GM12873 (cell line): Measurements from ENCODE around the gene CAMK2D.

ENCODE experiments used
- TF ChIP-seq, protein P1 (sequence below): IDR thresholded peaks from 2 replicates; pipeline ENCODE4 v1.5.1; 2012; ENCODE audit warnings: low read depth, mild to moderate bottlenecking, moderate library complexity, low read length, control low read depth; ENCODE audit not compliant: insufficient read depth; ENCODE audit errors: missing control alignments

Gene CAMK2D

GRCh38 chr4:113457886-113458285, 303.7 kb downstream of the CAMK2D start:
- TF ChIP-seq, protein P1, sequence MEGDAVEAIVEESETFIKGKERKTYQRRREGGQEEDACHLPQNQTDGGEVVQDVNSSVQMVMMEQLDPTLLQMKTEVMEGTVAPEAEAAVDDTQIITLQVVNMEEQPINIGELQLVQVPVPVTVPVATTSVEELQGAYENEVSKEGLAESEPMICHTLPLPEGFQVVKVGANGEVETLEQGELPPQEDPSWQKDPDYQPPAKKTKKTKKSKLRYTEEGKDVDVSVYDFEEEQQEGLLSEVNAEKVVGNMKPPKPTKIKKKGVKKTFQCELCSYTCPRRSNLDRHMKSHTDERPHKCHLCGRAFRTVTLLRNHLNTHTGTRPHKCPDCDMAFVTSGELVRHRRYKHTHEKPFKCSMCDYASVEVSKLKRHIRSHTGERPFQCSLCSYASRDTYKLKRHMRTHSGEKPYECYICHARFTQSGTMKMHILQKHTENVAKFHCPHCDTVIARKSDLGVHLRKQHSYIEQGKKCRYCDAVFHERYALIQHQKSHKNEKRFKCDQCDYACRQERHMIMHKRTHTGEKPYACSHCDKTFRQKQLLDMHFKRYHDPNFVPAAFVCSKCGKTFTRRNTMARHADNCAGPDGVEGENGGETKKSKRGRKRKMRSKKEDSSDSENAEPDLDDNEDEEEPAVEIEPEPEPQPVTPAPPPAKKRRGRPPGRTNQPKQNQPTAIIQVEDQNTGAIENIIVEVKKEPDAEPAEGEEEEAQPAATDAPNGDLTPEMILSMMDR = no peak

DNA sequence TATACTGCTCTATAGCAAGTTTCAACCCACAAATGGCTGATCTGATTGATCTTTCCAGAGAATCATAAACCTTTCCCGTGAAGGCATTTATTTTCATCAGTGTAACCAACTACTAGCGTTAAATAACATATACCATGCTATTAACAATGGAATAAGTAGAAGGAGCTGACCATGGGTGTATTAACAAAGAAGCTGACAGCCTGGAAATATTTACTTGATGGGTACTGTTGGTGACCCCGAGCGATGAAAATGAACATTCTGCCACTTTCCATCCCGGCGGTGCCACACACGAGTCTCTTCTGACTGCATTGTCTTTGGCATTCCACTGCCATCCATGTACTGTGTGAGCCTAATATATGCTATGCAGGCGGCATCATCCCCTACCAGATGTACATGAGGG, 304.4 kb downstream of the CAMK2D start:
- TF ChIP-seq, protein P1 = no peak

DNA sequence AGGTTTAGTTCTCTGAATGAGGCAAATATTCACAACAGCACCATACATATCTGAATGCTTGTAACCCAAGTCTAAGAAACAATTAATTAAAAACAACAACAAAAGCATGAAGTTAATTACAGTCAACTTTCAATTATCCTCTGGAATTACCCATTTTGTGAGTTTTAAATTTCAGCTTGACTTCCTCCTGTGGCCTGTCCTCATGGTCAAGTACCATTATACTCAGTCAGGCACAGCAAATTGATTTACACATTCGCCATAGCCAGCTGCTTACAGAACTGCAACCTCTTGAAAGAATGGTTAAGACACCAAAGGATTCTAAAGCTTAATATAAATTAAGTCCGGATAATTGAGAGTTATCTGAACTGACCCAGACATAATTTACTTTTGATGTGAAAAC, 306.5 kb downstream of the CAMK2D start:
- TF ChIP-seq, protein P1 = no peak

DNA sequence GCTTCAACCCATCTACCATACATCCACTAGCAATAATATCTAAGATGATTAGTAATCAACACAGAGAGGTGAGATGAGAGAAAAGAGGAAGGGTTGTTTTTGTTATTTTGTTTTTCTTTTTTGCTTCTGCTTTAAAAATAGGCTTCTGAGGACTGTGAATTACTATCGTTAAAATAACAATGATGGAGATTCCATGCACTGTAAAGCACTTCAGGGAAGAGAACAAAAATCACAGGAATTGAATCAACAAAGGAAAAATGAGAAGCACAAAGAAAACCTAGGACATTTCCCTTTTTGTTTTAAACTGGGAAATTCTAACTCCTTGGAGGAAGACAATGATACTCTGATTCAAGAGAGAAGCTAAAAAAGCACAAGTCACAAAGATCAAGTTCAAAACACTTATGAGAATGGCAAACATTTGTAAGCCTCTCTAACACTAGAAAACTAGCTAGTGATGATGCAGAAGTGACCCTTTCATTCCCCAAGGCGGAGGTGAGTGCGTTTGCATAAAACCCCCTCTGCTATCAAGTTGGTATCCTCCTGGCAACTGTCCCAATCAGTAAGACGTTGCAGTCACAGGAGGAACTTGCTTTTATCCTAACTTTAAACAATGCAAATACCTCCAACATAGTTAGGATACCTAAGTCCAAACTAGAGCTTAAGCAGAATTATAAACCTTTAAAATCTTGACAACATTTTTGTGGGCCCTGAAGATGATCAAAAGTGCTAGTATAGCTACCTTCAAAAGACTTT, 308.5 kb downstream of the CAMK2D start:
- TF ChIP-seq, protein P1 = no peak

DNA sequence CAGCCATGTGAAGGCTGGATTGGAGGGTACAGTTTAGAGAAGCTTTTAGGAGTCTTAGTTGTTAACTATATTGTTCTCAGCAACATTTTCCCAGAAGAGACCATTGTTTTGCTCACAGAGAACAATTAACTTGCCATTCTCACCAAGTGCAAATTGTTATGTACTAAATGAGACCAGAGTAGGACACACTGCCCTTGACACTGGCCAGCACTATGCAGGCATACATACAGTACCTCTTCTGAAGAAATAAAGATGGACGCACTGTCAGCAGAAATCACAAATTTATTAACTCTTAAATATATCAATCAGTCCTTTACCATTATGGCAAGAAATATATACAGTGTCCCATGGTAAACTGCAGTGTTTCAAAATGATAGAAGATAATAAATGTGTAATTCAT, 309.4 kb downstream of the CAMK2D start:
- TF ChIP-seq, protein P1 = no peak

DNA sequence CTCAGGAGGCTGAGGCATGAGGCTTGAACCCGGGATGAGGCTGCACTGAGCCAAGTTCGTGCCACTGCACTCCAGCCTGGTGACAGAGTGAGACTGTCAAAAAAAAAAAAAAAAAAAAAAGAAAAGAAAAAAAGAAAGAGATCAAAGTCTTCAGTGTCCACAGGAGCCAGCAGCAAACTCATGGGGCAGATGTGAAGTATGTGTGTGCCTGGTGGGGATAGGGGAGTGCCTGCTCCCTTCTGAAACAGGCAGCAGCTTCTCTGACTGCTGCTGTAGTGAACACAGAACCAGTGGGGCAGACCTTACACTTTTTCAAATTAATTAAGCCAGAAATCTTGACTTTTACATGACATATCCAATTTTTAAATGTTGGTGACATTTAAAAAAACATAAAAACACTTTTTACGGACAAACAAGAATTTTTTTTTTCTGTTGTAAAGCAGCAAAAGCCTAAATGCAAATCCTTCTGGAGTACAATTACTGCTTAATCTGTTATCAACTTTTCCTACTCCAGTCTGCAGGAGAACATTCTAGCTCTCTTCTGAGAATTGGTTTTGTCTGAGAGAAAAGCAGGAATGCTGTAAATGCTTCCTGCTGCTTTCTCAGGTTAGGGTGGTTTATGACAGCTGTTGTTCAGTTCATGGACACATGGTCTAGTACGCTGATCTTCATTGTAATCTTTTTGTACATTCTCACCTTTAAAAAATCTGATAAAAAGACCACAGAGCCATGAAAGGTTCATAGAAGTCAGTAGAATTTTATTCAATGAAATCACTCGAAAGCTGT, 311.1 kb downstream of the CAMK2D start:
- TF ChIP-seq, protein P1 = no peak

GRCh38 chr4:113449410-113449974, 312.0 kb downstream of the CAMK2D start:
- TF ChIP-seq, protein P1 = no peak
